OCI-LY7 (cell line): Measurements from ENCODE around the gene CPD. TPM values are rescaled to one million over a fixed set of nuclear protein-coding genes. Genes with fewer than 3 reads are reported as not detected.

Experiments
- BruUV-seq: library from RNA; stranded (reverse); fragments of 400-500 nt; replicated peaks from 2 replicates; lab custom pipeline; 2021; lab: Mats Ljungman, UMichigan
- CTCF ChIA-PET: fragments of 300-600 bp; sonication (Branson Sonifier 250); formaldehyde crosslinking; loops from one replicate; lab custom pipeline; 2022; ENCODE audit warnings: antibody characterized with exemption; ENCODE audit not compliant: unreplicated experiment; lab: Charles Lee
- POLR2A ChIA-PET: fragments of 300-600 bp; sonication (Branson Sonifier 250); formaldehyde crosslinking; loops from one replicate; lab custom pipeline; 2022; ENCODE audit warnings: antibody characterized with exemption; lab: Charles Lee
- DNase-seq: peaks from one replicate; pipeline ENCODE4 v3.0.0-alpha.2; 2015; ENCODE audit warnings: low spot score
- H2AFZ ChIP-seq: fragments of 200-600 bp; sonication (generic), shearing (Covaris generic); 2 replicates; pipeline ENCODE4 v1.6.1; 2014; ENCODE audit warnings: mild to moderate bottlenecking, antibody characterized with exemption, low read length, moderate library complexity
- H3K27ac ChIP-seq: fragments of 200-600 bp; sonication (generic); 2 replicates; pipeline ENCODE4 v1.5.1; 2014; ENCODE audit warnings: mixed run types, low read depth, mild to moderate bottlenecking, moderate library complexity, low read length, inconsistent platforms; ENCODE audit not compliant: poor library complexity, severe bottlenecking
- H3K36me3 ChIP-seq: fragments of 200-600 bp; sonication (generic); 2 replicates; pipeline ENCODE4 v1.6.1; 2014; ENCODE audit warnings: mild to moderate bottlenecking, antibody characterized with exemption, low read length, moderate library complexity, mixed read lengths; ENCODE audit not compliant: insufficient read depth
- H3K4me1 ChIP-seq: fragments of 200-600 bp; sonication (generic); 2 replicates; pipeline ENCODE4 v1.5.1; 2014; ENCODE audit warnings: mild to moderate bottlenecking, low read length; ENCODE audit not compliant: insufficient read depth, poor library complexity, severe bottlenecking
- H3K4me2 ChIP-seq: fragments of 200-600 bp; sonication (generic); 2 replicates; pipeline ENCODE4 v1.6.1; 2014; ENCODE audit warnings: mild to moderate bottlenecking, low read length
- H3K4me3 ChIP-seq: fragments of 200-600 bp; sonication (generic); 2 replicates; pipeline ENCODE4 v1.5.1; 2014; ENCODE audit warnings: mild to moderate bottlenecking, low read depth, low read length; ENCODE audit not compliant: poor library complexity, severe bottlenecking
- H3K79me2 ChIP-seq: fragments of 200-600 bp; sonication (generic); 2 replicates; pipeline ENCODE4 v1.6.1; 2016; ENCODE audit warnings: low read depth, mild to moderate bottlenecking, low read length, moderate library complexity, mixed read lengths; ENCODE audit not compliant: insufficient read depth
- H3K9me2 ChIP-seq: fragments of 200-600 bp; sonication (generic); 2 replicates; pipeline ENCODE4 v1.6.1; 2016; ENCODE audit warnings: mild to moderate bottlenecking, low read length, mixed read lengths; ENCODE audit not compliant: insufficient read depth
- H3K9me3 ChIP-seq: fragments of 200-600 bp; sonication (generic); 2 replicates; pipeline ENCODE4 v1.6.1; 2014; ENCODE audit warnings: mild to moderate bottlenecking, mixed run types, low read length, mixed read lengths
- H4K20me1 ChIP-seq: fragments of 200-600 bp; sonication (generic); 2 replicates; pipeline ENCODE4 v1.6.1; 2014; ENCODE audit warnings: mild to moderate bottlenecking, antibody characterized with exemption, low read length, moderate library complexity, mixed read lengths; ENCODE audit not compliant: insufficient read depth
- EZH2phosphoT487 ChIP-seq: fragments of 200-600 bp; sonication (generic); IDR thresholded peaks from 2 replicates; pipeline ENCODE4 v1.6.1; 2018; ENCODE audit warnings: low read depth, borderline replicate concordance, mild to moderate bottlenecking, mixed run types, antibody characterized with exemption, low read length, moderate library complexity, mixed read lengths
- intact Hi-C: fragments of 100-400 bp; cut with micrococcal nuclease; formaldehyde crosslinking; loops from one replicate; pipeline ENCODE4 v1.10.0; 2022; ENCODE audit not compliant: unreplicated experiment
- total RNA-seq, 2 experiments: library from RNA; depleted of rRNA in 1 of 2; stranded (reverse); fragments of >200 nt in 1 of 2; shearing (Covaris generic) in 1 of 2; gene quantifications; 2 replicates each; pipeline ENCODE4 v1.2.3, GENCODE V29; 2014 to 2022
- TF ChIP-seq, protein P1 (sequence below): fragments of 200-600 bp; sonication (generic); conservative IDR thresholded peaks from 2 replicates; pipeline ENCODE4 v1.5.1; 2014; ENCODE audit warnings: mild to moderate bottlenecking, antibody characterized with exemption, low read length, moderate library complexity, mixed read lengths

CPD gene
- total RNA-seq, 2 experiments from 2014 or later, result 16.4 to 24.0 TPM

DNA sequence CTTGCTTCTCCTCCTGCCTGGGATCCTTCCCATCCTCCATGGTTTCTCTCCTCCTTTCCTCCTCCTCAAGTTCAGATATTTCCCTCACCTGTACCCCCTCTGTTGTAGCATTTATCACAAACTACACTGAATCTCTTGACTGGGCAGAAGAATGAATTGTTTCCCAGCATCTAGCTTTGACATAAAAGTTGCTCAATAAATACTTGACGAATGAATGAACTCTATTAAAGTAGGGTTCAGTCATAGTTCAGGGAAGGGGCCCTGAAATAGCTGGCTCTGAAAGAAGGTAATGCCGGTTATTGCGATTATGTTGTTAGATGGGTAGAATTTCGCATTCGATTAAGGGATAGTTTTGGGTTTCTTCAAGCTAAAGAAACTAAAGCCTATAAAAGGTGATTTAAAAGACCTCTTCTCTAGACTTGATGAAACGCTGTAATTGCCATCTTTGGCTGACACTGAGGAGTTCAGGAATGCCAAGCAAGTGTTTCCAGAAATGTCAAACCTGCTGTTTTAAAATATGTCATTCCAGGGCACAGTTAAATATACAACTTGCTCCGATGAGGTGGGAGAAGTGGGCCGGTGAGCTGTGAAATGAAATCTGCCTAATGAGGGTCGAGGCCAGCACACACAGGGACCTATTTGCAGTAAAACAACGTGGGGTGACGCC, 1.0 kb upstream of the CPD start:
- Histone ChIP-seq H3K79me2 (peaks cover 14% of the 10 kb centered on the region; the same call in 1 of the 2 replicates), H3K27ac (no peak overlapping the region), H3K9me3 (no peaks in the 10 kb centered on the region), H2AFZ (peak overlapping the region; percentile 90; the same call in 1 of the 2 replicates), H3K9me2 (no peaks in the 10 kb centered on the region), H3K4me2 (peak overlapping the region; percentile 63), H3K36me3 (no peaks in the 10 kb centered on the region), H3K4me3 (no peak overlapping the region), H4K20me1 (no peaks in the 10 kb centered on the region), H3K4me1 (peaks cover 24% of the 10 kb centered on the region)
- ChIA-PET CTCF (no interaction called here), POLR2A (interaction anchor here (0.5 kb wide), 1 partner anchor 61 kb away, joined by 8 read pairs; no protein-coding TSS in a partner anchor)
- DNase-seq, result no peak
- intact Hi-C loops, result loop anchor here (5.0 kb wide), 2 partner anchors 330 to 455 kb away; partner anchors contain the start of gene ATAD5
- no TSS peak for BruUV-seq
- TF ChIP-seq EZH2phosphoT487, result no peak
- TF ChIP-seq, protein P1, sequence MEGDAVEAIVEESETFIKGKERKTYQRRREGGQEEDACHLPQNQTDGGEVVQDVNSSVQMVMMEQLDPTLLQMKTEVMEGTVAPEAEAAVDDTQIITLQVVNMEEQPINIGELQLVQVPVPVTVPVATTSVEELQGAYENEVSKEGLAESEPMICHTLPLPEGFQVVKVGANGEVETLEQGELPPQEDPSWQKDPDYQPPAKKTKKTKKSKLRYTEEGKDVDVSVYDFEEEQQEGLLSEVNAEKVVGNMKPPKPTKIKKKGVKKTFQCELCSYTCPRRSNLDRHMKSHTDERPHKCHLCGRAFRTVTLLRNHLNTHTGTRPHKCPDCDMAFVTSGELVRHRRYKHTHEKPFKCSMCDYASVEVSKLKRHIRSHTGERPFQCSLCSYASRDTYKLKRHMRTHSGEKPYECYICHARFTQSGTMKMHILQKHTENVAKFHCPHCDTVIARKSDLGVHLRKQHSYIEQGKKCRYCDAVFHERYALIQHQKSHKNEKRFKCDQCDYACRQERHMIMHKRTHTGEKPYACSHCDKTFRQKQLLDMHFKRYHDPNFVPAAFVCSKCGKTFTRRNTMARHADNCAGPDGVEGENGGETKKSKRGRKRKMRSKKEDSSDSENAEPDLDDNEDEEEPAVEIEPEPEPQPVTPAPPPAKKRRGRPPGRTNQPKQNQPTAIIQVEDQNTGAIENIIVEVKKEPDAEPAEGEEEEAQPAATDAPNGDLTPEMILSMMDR, result no peak

DNA sequence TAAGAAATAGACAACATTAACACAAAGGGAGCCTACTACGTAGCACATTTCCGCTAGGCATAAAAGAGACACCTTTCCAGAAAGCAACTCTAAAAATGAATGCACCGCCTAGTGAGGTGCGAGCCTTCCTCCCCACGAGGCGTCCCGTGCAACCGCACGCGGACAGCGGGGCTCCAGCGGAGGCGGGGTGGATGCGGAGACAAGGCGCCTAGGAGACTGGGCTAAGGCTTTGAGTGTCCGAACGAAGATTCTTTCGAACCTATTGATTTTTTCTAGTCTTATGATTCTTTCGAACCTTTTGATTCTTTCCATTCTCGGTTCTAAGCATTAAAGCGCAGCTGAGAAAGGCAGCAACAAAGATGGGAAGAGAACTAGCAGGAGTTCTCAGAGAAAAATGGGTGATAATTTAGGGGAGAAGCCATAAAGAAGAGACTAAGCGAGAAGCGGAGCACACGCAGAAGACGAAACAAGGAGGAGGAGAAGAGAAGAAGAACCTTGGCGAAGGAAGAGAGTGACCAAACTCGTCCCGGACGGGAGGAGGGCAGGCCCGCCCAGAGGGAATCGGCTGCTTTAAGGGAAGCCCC, 394 bp upstream of the CPD start:
- Histone ChIP-seq H3K27ac (no peak overlapping the region), H3K79me2 (peaks cover 14% of the 10 kb centered on the region; the same call in 1 of the 2 replicates), H3K9me3 (no peaks in the 10 kb centered on the region), H3K4me1 (peaks cover 27% of the 10 kb centered on the region), H3K9me2 (no peaks in the 10 kb centered on the region), H3K4me3 (peak overlapping the region; percentile 81), H3K36me3 (no peaks in the 10 kb centered on the region), H4K20me1 (no peaks in the 10 kb centered on the region), H3K4me2 (peak overlapping the region; percentile 63), H2AFZ (peak overlapping the region; percentile 90)
- no peak for TF ChIP-seq EZH2phosphoT487
- TF ChIP-seq, protein P1, result no peak
- peak; percentile 5 for DNase-seq
- intact Hi-C loops, result loop anchor here (5.0 kb wide), 2 partner anchors 329 to 454 kb away; partner anchors contain the start of gene ATAD5
- ChIA-PET POLR2A (no interaction called here), CTCF (no interaction called here)
- BruUV-seq, result no TSS peak
